Measurements from ENCODE around the gene CDKAL1.

- TF ChIP-seq CTCF (IDR thresholded peaks at IDR 0.05), result no peak
- no peak for TF ChIP-seq POLR2A (IDR thresholded peaks at IDR 0.05)
These were observed 137.8 kb downstream of the CDKAL1 start for GRCh38 chr6:20672038-20672437.
